HEK293 (cell line): ENCODE results near the gene STAMBPL1.

Experiments
- AEBP2 ChIP-seq: fragments of 450-650 bp; formaldehyde crosslinking; IDR thresholded peaks from 2 replicates; pipeline ENCODE4 v1.5.1; 2016; ENCODE audit warnings: missing biosample characterization, missing genetic modification characterization, borderline replicate concordance
- BCL11A ChIP-seq: fragments of 450-650 bp; formaldehyde crosslinking; IDR thresholded peaks from 2 replicates; pipeline ENCODE4 v1.5.1; 2016; ENCODE audit warnings: low read depth, missing biosample characterization, missing genetic modification characterization
- CTCF ChIP-seq: fragments of 450-650 bp; formaldehyde crosslinking; IDR thresholded peaks from 2 replicates; pipeline ENCODE4 v1.5.1; 2016; ENCODE audit warnings: missing biosample characterization, missing genetic modification characterization
- EGR2 ChIP-seq: fragments of 450-650 bp; formaldehyde crosslinking; IDR thresholded peaks from 2 replicates; pipeline ENCODE4 v1.5.1; 2016; ENCODE audit warnings: low read depth, missing biosample characterization, missing genetic modification characterization
- GFI1B ChIP-seq: fragments of 450-650 bp; formaldehyde crosslinking; IDR thresholded peaks from 2 replicates; pipeline ENCODE4 v1.5.1; 2016; ENCODE audit warnings: missing biosample characterization, missing genetic modification characterization
- GLI4 ChIP-seq: fragments of 450-650 bp; formaldehyde crosslinking; IDR thresholded peaks from 2 replicates; pipeline ENCODE4 v1.5.1; 2016; ENCODE audit warnings: missing biosample characterization, missing genetic modification characterization
- GLIS2 ChIP-seq: fragments of 450-650 bp; formaldehyde crosslinking; IDR thresholded peaks from 2 replicates; pipeline ENCODE4 v1.5.1; 2016; ENCODE audit warnings: missing biosample characterization, missing genetic modification characterization
- KLF16 ChIP-seq: fragments of 450-650 bp; formaldehyde crosslinking; IDR thresholded peaks from 2 replicates; pipeline ENCODE4 v1.5.1; 2017; ENCODE audit warnings: missing biosample characterization, missing genetic modification characterization
- PRDM4 ChIP-seq: fragments of 450-650 bp; formaldehyde crosslinking; IDR thresholded peaks from 2 replicates; pipeline ENCODE4 v1.5.1; 2017; ENCODE audit warnings: missing biosample characterization, missing genetic modification characterization
- ZNF133 ChIP-seq: fragments of 450-650 bp; formaldehyde crosslinking; IDR thresholded peaks from 2 replicates; pipeline ENCODE4 v1.5.1; 2016; ENCODE audit warnings: missing biosample characterization, missing genetic modification characterization
- ZNF155 ChIP-seq: fragments of 450-650 bp; formaldehyde crosslinking; IDR thresholded peaks from 2 replicates; pipeline ENCODE4 v1.5.1; 2016; ENCODE audit warnings: missing biosample characterization, missing genetic modification characterization
- ZNF292 ChIP-seq: fragments of 450-650 bp; formaldehyde crosslinking; IDR thresholded peaks from 2 replicates; pipeline ENCODE4 v1.5.1; 2016; ENCODE audit warnings: low read depth, missing biosample characterization, missing genetic modification characterization, borderline replicate concordance
- ZNF366 ChIP-seq: fragments of 450-650 bp; formaldehyde crosslinking; conservative IDR thresholded peaks from 2 replicates; pipeline ENCODE4 v1.5.1; 2016; ENCODE audit warnings: missing biosample characterization, missing genetic modification characterization
- ZNF571 ChIP-seq: fragments of 450-650 bp; formaldehyde crosslinking; IDR thresholded peaks from 2 replicates; pipeline ENCODE4 v1.5.0; 2017; ENCODE audit warnings: missing biosample characterization, missing genetic modification characterization
- ZNF629 ChIP-seq: fragments of 450-650 bp; formaldehyde crosslinking; IDR thresholded peaks from 2 replicates; pipeline ENCODE4 v1.5.1; 2017; ENCODE audit warnings: missing biosample characterization, missing genetic modification characterization
- ZNF658 ChIP-seq: fragments of 450-650 bp; formaldehyde crosslinking; IDR thresholded peaks from 2 replicates; pipeline ENCODE4; 2016; ENCODE audit warnings: missing biosample characterization, missing genetic modification characterization
- ZNF677 ChIP-seq: fragments of 450-650 bp; IDR thresholded peaks from 2 replicates; pipeline ENCODE4 v1.5.0; 2018; ENCODE audit warnings: missing biosample characterization, mild to moderate bottlenecking, missing genetic modification characterization, moderate library complexity
- ZNF777 ChIP-seq: fragments of 450-650 bp; formaldehyde crosslinking; IDR thresholded peaks from 2 replicates; pipeline ENCODE4 v1.5.1; 2017; ENCODE audit warnings: missing biosample characterization, missing genetic modification characterization, borderline replicate concordance
- ZSCAN18 ChIP-seq: fragments of 450-650 bp; formaldehyde crosslinking; IDR thresholded peaks from 2 replicates; pipeline ENCODE4 v1.5.1; 2016; ENCODE audit warnings: missing biosample characterization, missing genetic modification characterization
- TF ChIP-seq, protein P1 (sequence below): fragments of 450-650 bp; formaldehyde crosslinking; IDR thresholded peaks from 2 replicates; pipeline ENCODE4 v1.5.1; 2016; ENCODE audit warnings: missing biosample characterization, missing genetic modification characterization
- TF ChIP-seq, protein P2 (sequence below): fragments of 450-650 bp; formaldehyde crosslinking; IDR thresholded peaks from 2 replicates; pipeline ENCODE4 v1.5.1; 2017; ENCODE audit warnings: missing biosample characterization, missing genetic modification characterization
- TF ChIP-seq, protein P3 (sequence below): fragments of 450-650 bp; formaldehyde crosslinking; IDR thresholded peaks from 2 replicates; pipeline ENCODE4 v1.5.1; 2016; ENCODE audit warnings: missing biosample characterization, missing genetic modification characterization
- TF ChIP-seq, protein P4 (sequence below): sonication (generic); formaldehyde crosslinking; IDR thresholded peaks from 2 replicates; pipeline ENCODE4 v1.8.1; 2022; ENCODE audit warnings: mild to moderate bottlenecking, moderate library complexity, missing genetic modification reagents

Gene STAMBPL1

DNA sequence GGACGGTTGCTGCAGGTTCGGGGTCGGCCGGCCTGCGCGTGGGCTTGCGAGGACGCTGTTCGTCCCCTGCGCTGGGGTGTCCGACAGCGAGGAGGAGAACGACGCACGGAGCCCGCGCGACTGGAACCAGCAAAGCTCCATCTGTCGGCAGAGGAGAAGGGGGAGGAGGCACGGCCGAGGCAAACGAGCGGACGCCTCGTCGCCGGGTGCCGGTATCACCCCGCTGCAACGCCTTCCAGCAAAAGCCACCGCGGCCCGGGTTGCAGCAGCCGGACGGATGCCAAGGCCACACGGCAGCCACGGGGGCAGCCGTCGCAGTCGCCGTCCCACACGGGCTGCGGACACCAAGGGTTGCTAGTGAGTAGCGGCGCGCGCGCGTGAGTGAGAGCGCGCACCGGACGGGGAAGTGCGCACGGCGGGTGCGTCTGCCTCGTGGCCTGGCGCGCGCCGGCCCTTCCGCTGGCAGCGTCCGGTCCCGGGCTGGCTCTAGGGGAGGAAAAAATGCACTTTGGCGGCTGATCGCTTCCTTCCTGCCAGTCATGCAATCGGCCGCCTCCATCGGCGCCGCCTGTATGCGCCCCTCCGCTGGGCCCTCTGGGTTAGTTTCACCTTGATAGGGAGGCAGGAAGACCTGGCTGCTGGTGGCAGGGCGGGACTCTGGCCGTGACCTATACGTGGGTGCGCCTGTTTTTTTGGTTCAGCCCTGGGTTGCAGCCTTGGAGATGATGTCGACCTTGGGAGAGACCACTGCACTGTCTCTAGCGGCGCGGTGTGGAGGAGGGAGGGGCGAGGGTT lies 434 bp downstream of the STAMBPL1 start (continued):
- TF ChIP-seq ZNF133 (tag by site-specific recombination) (peak; percentile 41; the same call in 1 of the 2 replicates), ZNF292 (no peak), EGR2 (peak; percentile 26; the same call in 1 of the 2 replicates), ZNF571 (tag by site-specific recombination) (no peak), PRDM4 (tag by site-specific recombination) (0 out of 2 replicates have a peak, but pooled peaks have one; percentile 3), ZNF155 (tag by site-specific recombination) (no peak), ZSCAN18 (no peak), ZNF658 (tag by site-specific recombination) (no peak), AEBP2 (tag by site-specific recombination) (no peak), ZNF629 (peak; percentile 42), GLI4 (tag by site-specific recombination) (peak; percentile 91), GLIS2 (peak; percentile 74), BCL11A (tag by site-specific recombination) (0 out of 2 replicates have a peak, but pooled peaks have one; percentile 12), CTCF (peak; percentile 93), ZNF366 (tag by site-specific recombination) (peak; percentile 6; the same call in 1 of the 2 replicates), GFI1B (tag by site-specific recombination) (no peak), KLF16 (tag by site-specific recombination) (peak; percentile 93), ZNF777 (tag by site-specific recombination) (peak; percentile 98), ZNF677 (tag by site-specific recombination) (no peak)
- TF ChIP-seq, protein P1, sequence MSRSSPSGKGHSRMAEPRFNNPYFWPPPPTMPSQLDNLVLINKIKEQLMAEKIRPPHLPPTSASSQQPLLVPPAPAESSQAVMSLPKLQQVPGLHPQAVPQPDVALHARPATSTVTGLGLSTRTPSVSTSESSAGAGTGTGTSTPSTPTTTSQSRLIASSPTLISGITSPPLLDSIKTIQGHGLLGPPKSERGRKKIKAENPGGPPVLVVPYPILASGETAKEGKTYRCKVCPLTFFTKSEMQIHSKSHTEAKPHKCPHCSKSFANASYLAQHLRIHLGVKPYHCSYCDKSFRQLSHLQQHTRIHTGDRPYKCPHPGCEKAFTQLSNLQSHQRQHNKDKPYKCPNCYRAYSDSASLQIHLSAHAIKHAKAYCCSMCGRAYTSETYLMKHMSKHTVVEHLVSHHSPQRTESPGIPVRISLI (tag by site-specific recombination), result peak; percentile 64; the same call in 1 of the 2 replicates
- TF ChIP-seq, protein P2, sequence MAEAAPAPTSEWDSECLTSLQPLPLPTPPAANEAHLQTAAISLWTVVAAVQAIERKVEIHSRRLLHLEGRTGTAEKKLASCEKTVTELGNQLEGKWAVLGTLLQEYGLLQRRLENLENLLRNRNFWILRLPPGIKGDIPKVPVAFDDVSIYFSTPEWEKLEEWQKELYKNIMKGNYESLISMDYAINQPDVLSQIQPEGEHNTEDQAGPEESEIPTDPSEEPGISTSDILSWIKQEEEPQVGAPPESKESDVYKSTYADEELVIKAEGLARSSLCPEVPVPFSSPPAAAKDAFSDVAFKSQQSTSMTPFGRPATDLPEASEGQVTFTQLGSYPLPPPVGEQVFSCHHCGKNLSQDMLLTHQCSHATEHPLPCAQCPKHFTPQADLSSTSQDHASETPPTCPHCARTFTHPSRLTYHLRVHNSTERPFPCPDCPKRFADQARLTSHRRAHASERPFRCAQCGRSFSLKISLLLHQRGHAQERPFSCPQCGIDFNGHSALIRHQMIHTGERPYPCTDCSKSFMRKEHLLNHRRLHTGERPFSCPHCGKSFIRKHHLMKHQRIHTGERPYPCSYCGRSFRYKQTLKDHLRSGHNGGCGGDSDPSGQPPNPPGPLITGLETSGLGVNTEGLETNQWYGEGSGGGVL (tag by site-specific recombination), result peak; percentile 64; the same call in 1 of the 2 replicates
- TF ChIP-seq, protein P3, sequence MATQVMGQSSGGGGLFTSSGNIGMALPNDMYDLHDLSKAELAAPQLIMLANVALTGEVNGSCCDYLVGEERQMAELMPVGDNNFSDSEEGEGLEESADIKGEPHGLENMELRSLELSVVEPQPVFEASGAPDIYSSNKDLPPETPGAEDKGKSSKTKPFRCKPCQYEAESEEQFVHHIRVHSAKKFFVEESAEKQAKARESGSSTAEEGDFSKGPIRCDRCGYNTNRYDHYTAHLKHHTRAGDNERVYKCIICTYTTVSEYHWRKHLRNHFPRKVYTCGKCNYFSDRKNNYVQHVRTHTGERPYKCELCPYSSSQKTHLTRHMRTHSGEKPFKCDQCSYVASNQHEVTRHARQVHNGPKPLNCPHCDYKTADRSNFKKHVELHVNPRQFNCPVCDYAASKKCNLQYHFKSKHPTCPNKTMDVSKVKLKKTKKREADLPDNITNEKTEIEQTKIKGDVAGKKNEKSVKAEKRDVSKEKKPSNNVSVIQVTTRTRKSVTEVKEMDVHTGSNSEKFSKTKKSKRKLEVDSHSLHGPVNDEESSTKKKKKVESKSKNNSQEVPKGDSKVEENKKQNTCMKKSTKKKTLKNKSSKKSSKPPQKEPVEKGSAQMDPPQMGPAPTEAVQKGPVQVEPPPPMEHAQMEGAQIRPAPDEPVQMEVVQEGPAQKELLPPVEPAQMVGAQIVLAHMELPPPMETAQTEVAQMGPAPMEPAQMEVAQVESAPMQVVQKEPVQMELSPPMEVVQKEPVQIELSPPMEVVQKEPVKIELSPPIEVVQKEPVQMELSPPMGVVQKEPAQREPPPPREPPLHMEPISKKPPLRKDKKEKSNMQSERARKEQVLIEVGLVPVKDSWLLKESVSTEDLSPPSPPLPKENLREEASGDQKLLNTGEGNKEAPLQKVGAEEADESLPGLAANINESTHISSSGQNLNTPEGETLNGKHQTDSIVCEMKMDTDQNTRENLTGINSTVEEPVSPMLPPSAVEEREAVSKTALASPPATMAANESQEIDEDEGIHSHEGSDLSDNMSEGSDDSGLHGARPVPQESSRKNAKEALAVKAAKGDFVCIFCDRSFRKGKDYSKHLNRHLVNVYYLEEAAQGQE (tag by site-specific recombination), result peak; percentile 58
- TF ChIP-seq, protein P4, sequence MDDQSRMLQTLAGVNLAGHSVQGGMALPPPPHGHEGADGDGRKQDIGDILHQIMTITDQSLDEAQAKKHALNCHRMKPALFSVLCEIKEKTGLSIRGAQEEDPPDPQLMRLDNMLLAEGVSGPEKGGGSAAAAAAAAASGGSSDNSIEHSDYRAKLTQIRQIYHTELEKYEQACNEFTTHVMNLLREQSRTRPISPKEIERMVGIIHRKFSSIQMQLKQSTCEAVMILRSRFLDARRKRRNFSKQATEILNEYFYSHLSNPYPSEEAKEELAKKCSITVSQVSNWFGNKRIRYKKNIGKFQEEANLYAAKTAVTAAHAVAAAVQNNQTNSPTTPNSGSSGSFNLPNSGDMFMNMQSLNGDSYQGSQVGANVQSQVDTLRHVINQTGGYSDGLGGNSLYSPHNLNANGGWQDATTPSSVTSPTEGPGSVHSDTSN (CRISPR knock-in tag), result peak; percentile 53
